H1 (cell line): ENCODE results near the gene EIPR1. TPM values are rescaled to one million over a fixed set of nuclear protein-coding genes. Genes with fewer than 3 reads are reported as not detected.

ENCODE experiments used
- CTCF ChIA-PET: fragments of 300-600 bp; sonication (Branson Sonifier 250); formaldehyde crosslinking; loops from one replicate; lab custom pipeline; 2021; ENCODE audit not compliant: partially characterized antibody; lab: Charles Lee
- POLR2A ChIA-PET: fragments of 300-600 bp; sonication (Branson Sonifier 250); formaldehyde crosslinking; loops from one replicate; lab custom pipeline; 2021; ENCODE audit warnings: inconsistent platforms; ENCODE audit not compliant: partially characterized antibody; lab: Charles Lee
- DNase-seq, 2 experiments: peaks; one replicate each; pipeline versions ENCODE4 v3.0.0 to v3.0.0-alpha.2; 2010 to 2022; ENCODE audit warnings: low spot score in 2 of 2, low read depth in 1 of 2, mixed read lengths in 1 of 2
- FAIRE-seq: peaks from 2 replicates; lab custom pipeline; 2011; peaks lifted over from hg19 to GRCh38; lab: Jason Lieb, UNC
- H2AFZ ChIP-seq: 2 replicates; pipeline ENCODE4 v1.8.1; 2012; ENCODE audit warnings: low read length, inconsistent platforms
- H2AK5ac ChIP-seq: 2 replicates; pipeline ENCODE4 v1.6.1; 2013; ENCODE audit warnings: low read depth, low read length
- H2BK120ac ChIP-seq: replicated peaks from 2 replicates; pipeline ENCODE3; 2013; ENCODE audit warnings: low read depth, low read length, inconsistent platforms
- H2BK12ac ChIP-seq: 2 replicates; pipeline ENCODE4 v1.6.1; 2013; ENCODE audit warnings: low read depth, low read length
- H2BK15ac ChIP-seq: 2 replicates; pipeline ENCODE4 v1.6.1; 2013; ENCODE audit warnings: low read length
- H2BK20ac ChIP-seq: 2 replicates; pipeline ENCODE4 v1.6.1; 2013; ENCODE audit warnings: low read length
- H2BK5ac ChIP-seq: 2 replicates; pipeline ENCODE4 v1.6.1; 2013; ENCODE audit warnings: low read depth, low read length
- H3K14ac ChIP-seq: 2 replicates; pipeline ENCODE4 v1.6.1; 2013; ENCODE audit warnings: inconsistent platforms; ENCODE audit not compliant: insufficient read length
- H3K18ac ChIP-seq: 2 replicates; pipeline ENCODE4 v1.6.1; 2013; ENCODE audit warnings: low read length; ENCODE audit errors: extremely low read depth
- H3K23ac ChIP-seq: 2 replicates; pipeline ENCODE4 v1.6.1; 2013; ENCODE audit warnings: inconsistent platforms; ENCODE audit not compliant: insufficient read length
- H3K23me2 ChIP-seq: 2 replicates; pipeline ENCODE4 v1.6.1; 2013; ENCODE audit warnings: low read depth, low read length
- H3K27ac ChIP-seq: 2 replicates; pipeline ENCODE4 v1.6.1; 2011; ENCODE audit warnings: low read depth, low read length, inconsistent platforms
- H3K27me3 ChIP-seq, 4 experiments: replicated peaks in 1 of 4; 1 replicate in 1 of 4; 2 replicates in 3 of 4; pipeline versions ENCODE4 v1.6.1 to v1.8.1; 2011 to 2013; ENCODE audit warnings: low read length in 3 of 4, mild to moderate bottlenecking in 3 of 4, inconsistent platforms in 2 of 4, mixed read lengths in 2 of 4, moderate library complexity in 1 of 4; ENCODE audit not compliant: control insufficient read depth in 3 of 4, insufficient read depth in 3 of 4; ENCODE audit errors: extremely low read depth in 1 of 4
- H3K36me3 ChIP-seq, 4 experiments: 2 replicates each; pipeline versions ENCODE4 v1.6.1 to v1.8.1; 2011 to 2013; ENCODE audit warnings: mild to moderate bottlenecking in 4 of 4, low read length in 3 of 4, moderate library complexity in 2 of 4, control low read depth in 1 of 4, inconsistent platforms in 1 of 4; ENCODE audit not compliant: insufficient read depth in 4 of 4, control insufficient read depth in 2 of 4
- H3K4ac ChIP-seq: replicated peaks from 2 replicates; pipeline ENCODE3; 2013; ENCODE audit warnings: low read length, low read depth, mixed read lengths, inconsistent platforms; ENCODE audit not compliant: insufficient read length
- H3K4me1 ChIP-seq, 4 experiments: replicated peaks in 1 of 4; 1 replicate in 1 of 4; 2 replicates in 3 of 4; pipeline versions ENCODE4 v1.6.1 to v1.8.1; 2011 to 2013; ENCODE audit warnings: low read length in 3 of 4, inconsistent platforms in 2 of 4, mixed read lengths in 1 of 4; ENCODE audit not compliant: insufficient read depth in 4 of 4, control insufficient read depth in 3 of 4
- H3K4me2 ChIP-seq, 2 experiments: 2 replicates each; pipeline versions ENCODE4 v1.6.1 to v1.8.1; 2011 to 2013; ENCODE audit warnings: low read depth in 2 of 2, low read length in 2 of 2, control low read depth in 1 of 2, inconsistent platforms in 1 of 2, mild to moderate bottlenecking in 1 of 2; ENCODE audit not compliant: insufficient read depth in 1 of 2
- H3K4me3 ChIP-seq, 4 experiments: fragments of 200-600, 300-600 bp in 1 of 4; sonication (generic), shearing (Covaris generic), sonication (Bioruptor Twin) in 1 of 4; 2 replicates each; pipeline versions ENCODE4 v1.5.1 to v1.8.1; 2011 to 2016; ENCODE audit warnings: low read length in 4 of 4, low read depth in 3 of 4, control low read depth in 2 of 4, inconsistent platforms in 2 of 4, mild to moderate bottlenecking in 2 of 4, mixed read lengths in 1 of 4, moderate library complexity in 1 of 4; ENCODE audit not compliant: insufficient read depth in 2 of 4; ENCODE audit errors: extremely low read depth in 1 of 4
- H3K56ac ChIP-seq: replicated peaks from 2 replicates; pipeline ENCODE3; 2013; ENCODE audit warnings: low read depth, mild to moderate bottlenecking, mixed read lengths, low read length, inconsistent platforms; ENCODE audit not compliant: insufficient read length
- H3K79me1 ChIP-seq: 2 replicates; pipeline ENCODE4 v1.6.1; 2013; ENCODE audit warnings: low read depth, low read length, control low read depth
- H3K79me2 ChIP-seq, 2 experiments: 2 replicates each; pipeline versions ENCODE4 v1.6.1 to v1.8.1; 2012 to 2013; ENCODE audit warnings: low read length in 2 of 2, mild to moderate bottlenecking in 2 of 2, inconsistent platforms in 1 of 2; ENCODE audit not compliant: insufficient read depth in 2 of 2, control insufficient read depth in 1 of 2
- H3K9ac ChIP-seq, 4 experiments: replicated peaks in 1 of 4; 1 replicate in 1 of 4; 2 replicates in 3 of 4; pipeline versions ENCODE4 v1.6.1 to v1.8.1; 2011 to 2013; ENCODE audit warnings: low read depth in 3 of 4, low read length in 3 of 4, control low read depth in 2 of 4, mild to moderate bottlenecking in 2 of 4, moderate library complexity in 2 of 4, inconsistent platforms in 1 of 4; ENCODE audit errors: extremely low read depth in 1 of 4
- H3K9me3 ChIP-seq, 2 experiments: 2 replicates each; pipeline versions ENCODE4 v1.6.1 to v1.8.1; 2012 to 2013; ENCODE audit warnings: mild to moderate bottlenecking in 2 of 2, moderate library complexity in 2 of 2, control low read depth in 1 of 2, inconsistent platforms in 1 of 2, low read depth in 1 of 2, low read length in 1 of 2, mixed read lengths in 1 of 2; ENCODE audit not compliant: insufficient read depth in 2 of 2
- H4K20me1 ChIP-seq, 2 experiments: replicated peaks in 1 of 2; 2 replicates each; pipeline versions ENCODE3 to v1.8.1; 2011 to 2013; ENCODE audit warnings: inconsistent platforms in 2 of 2, low read length in 2 of 2, mild to moderate bottlenecking in 1 of 2; ENCODE audit not compliant: insufficient read depth in 2 of 2, control insufficient read depth in 1 of 2
- H4K5ac ChIP-seq: 2 replicates; pipeline ENCODE4 v1.6.1; 2013; ENCODE audit warnings: low read length, low read depth, mixed read lengths, inconsistent platforms; ENCODE audit not compliant: insufficient read length
- H4K8ac ChIP-seq: 2 replicates; pipeline ENCODE4 v1.8.0; 2013; ENCODE audit warnings: mild to moderate bottlenecking, moderate library complexity, low read length, inconsistent platforms; ENCODE audit not compliant: insufficient read depth; ENCODE audit errors: extremely low read depth
- H4K91ac ChIP-seq: replicated peaks from 2 replicates; pipeline ENCODE3; 2013; ENCODE audit warnings: low read length, mixed read lengths, inconsistent platforms; ENCODE audit not compliant: insufficient read length
- GTF2F1 ChIP-seq: IDR thresholded peaks from 2 replicates; pipeline ENCODE4 v1.6.1; 2012; ENCODE audit warnings: low read depth, low read length, improper control_type of control experiment, borderline replicate concordance
- NANOG ChIP-seq: IDR thresholded peaks from 2 replicates; pipeline ENCODE4 v1.6.1; 2011; ENCODE audit warnings: low read length, low read depth, mild to moderate bottlenecking, inconsistent platforms; ENCODE audit not compliant: insufficient read depth, poor library complexity, severe bottlenecking
- POLR2A ChIP-seq, 2 experiments: IDR thresholded peaks; 1 replicate in 1 of 2; 2 replicates in 1 of 2; pipeline ENCODE4 v1.6.1; 2011; ENCODE audit warnings: low read depth in 2 of 2, low read length in 2 of 2, mild to moderate bottlenecking in 2 of 2; ENCODE audit errors: control extremely low read depth in 1 of 2
- POLR2AphosphoS5 ChIP-seq: IDR thresholded peaks from 2 replicates; pipeline ENCODE4 v1.6.1; 2011; ENCODE audit warnings: low read depth, low read length
- POU5F1 ChIP-seq: IDR thresholded peaks from 2 replicates; pipeline ENCODE4 v1.6.1; 2011; ENCODE audit warnings: low read depth, mild to moderate bottlenecking, low read length, moderate library complexity
- RFX5 ChIP-seq: IDR thresholded peaks from 2 replicates; pipeline ENCODE4 v1.6.1; 2011; ENCODE audit warnings: low read depth, low read length, improper control_type of control experiment, borderline replicate concordance
- RNF2 ChIP-seq: fragments of 200-900, 300-1000 bp; sonication (generic); IDR thresholded peaks from 2 replicates; pipeline ENCODE4 v1.7.1; 2016; ENCODE audit warnings: borderline replicate concordance, low read depth, mild to moderate bottlenecking, antibody characterized with exemption, low read length; ENCODE audit not compliant: poor library complexity, severe bottlenecking; ENCODE audit errors: missing control alignments
- SP1 ChIP-seq: IDR thresholded peaks from 2 replicates; pipeline ENCODE4 v1.6.1; 2011; ENCODE audit warnings: low read depth, low read length
- SP2 ChIP-seq: IDR thresholded peaks from 2 replicates; pipeline ENCODE4 v1.6.1; 2012; ENCODE audit warnings: mild to moderate bottlenecking, low read length, inconsistent platforms
- SP4 ChIP-seq: IDR thresholded peaks from 2 replicates; pipeline ENCODE4 v1.6.1; 2012; ENCODE audit warnings: low read length, inconsistent platforms
- WGBS, 2 experiments: shearing (Covaris generic) in 1 of 2; methylation state at CpG; one replicate each; pipeline versions ENCODE4 v1.1.6 to v1.1.7; 2013 to 2015; ENCODE audit warnings: low lambda C conversion rate in 2 of 2, mixed read lengths in 2 of 2, inconsistent platforms in 1 of 2, low coverage in 1 of 2, missing lambda C conversion rate in 1 of 2; ENCODE audit not compliant: insufficient replicate concordance in 2 of 2, insufficient coverage in 1 of 2, insufficient read length in 1 of 2; ENCODE audit errors: extremely low coverage in 1 of 2, missing lambda C conversion rate in 1 of 2; 5-methylcytosine and 5-hydroxymethylcytosine counted together
- polyA plus RNA-seq, 7 experiments: library from polyadenylated mRNA; depleted of rRNA in 3 of 7; stranded (reverse) in 5 of 7; unstranded in 2 of 7; fragments of >200 nt in 5 of 7; fragments of 200-250 nt in 2 of 7; gene quantifications; 1 replicate in 5 of 7; 2 replicates in 1 of 7; 4 replicates in 1 of 7; pipeline versions ENCODE4 v1.2.1 to v1.2.3, GENCODE V29; 2011 to 2013; ENCODE audit warnings: missing spikeins in 2 of 7, mixed read lengths in 2 of 7
- total RNA-seq: library from RNA; stranded (reverse); fragmentation: NEBNext Ultra II Directional; extraction: Animal tissue kit (Norgen Biotek cat#: 25700); gene quantifications from 2 replicates; pipeline ENCODE4 v1.2.1, GENCODE V29; 2021
- TF ChIP-seq, protein P1 (sequence below), 3 experiments: IDR thresholded peaks; 1 replicate in 2 of 3; 2 replicates in 1 of 3; pipeline versions ENCODE4 v1.5.1 to v1.6.1; 2011; ENCODE audit warnings: low read length in 3 of 3, mild to moderate bottlenecking in 3 of 3, inconsistent platforms in 2 of 3, low read depth in 1 of 3, moderate library complexity in 1 of 3; ENCODE audit not compliant: insufficient read depth in 1 of 3; ENCODE audit errors: control extremely low read depth in 1 of 3
- TF ChIP-seq, protein P2 (sequence below): IDR thresholded peaks from 2 replicates; pipeline ENCODE4 v1.6.1; 2012; ENCODE audit warnings: inconsistent platforms

The EIPR1 gene
- total and polyA plus RNA-seq, 2 of the 8 experiments (the other 6 are each of a cell fraction or from before 2014, with no cell fraction given) = 26.3 to 56.4 TPM

DNA sequence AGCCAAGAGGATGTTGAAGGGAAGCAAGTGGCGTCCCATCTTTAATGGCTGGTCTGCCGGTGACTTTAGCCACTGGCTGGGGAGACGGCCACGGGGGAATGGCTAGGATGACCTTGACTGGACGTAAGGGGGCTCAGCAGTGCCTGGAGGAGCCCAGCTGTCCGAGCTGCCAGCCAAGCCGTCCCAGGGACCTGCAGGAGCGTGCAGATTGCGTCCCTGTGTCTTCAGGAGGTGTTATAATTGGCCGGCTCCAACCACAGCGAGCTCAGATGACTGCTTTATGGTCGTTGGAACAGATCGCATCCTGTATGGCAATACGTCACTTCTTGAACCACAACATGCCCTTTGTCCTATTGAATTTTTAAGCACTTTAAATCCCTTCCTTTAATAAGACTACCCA is 204.6 kb downstream of the EIPR1 start:
- no peaks in the 10 kb centered on the region for H3K36me3 ChIP-seq
- TF ChIP-seq GTF2F1 (no peak), SP1 (no peak), NANOG (no peak), RNF2 (no peak), SP2 (no peak), RFX5 (no peak), POLR2A (IDR thresholded peaks at IDR 0.05; ENCODE audit: control extremely low read depth in 1 of 2, low read depth in 2 of 2, low read length in 2 of 2) (no peak), POLR2AphosphoS5 (no peak), SP4 (no peak), POU5F1 (no peak)
- TF ChIP-seq, protein P1, sequence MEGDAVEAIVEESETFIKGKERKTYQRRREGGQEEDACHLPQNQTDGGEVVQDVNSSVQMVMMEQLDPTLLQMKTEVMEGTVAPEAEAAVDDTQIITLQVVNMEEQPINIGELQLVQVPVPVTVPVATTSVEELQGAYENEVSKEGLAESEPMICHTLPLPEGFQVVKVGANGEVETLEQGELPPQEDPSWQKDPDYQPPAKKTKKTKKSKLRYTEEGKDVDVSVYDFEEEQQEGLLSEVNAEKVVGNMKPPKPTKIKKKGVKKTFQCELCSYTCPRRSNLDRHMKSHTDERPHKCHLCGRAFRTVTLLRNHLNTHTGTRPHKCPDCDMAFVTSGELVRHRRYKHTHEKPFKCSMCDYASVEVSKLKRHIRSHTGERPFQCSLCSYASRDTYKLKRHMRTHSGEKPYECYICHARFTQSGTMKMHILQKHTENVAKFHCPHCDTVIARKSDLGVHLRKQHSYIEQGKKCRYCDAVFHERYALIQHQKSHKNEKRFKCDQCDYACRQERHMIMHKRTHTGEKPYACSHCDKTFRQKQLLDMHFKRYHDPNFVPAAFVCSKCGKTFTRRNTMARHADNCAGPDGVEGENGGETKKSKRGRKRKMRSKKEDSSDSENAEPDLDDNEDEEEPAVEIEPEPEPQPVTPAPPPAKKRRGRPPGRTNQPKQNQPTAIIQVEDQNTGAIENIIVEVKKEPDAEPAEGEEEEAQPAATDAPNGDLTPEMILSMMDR (IDR thresholded peaks at IDR 0.05; ENCODE audit: control extremely low read depth in 1 of 3, insufficient read depth in 1 of 3, low read depth in 1 of 3, low read length in 3 of 3) = no peak
- TF ChIP-seq, protein P2, sequence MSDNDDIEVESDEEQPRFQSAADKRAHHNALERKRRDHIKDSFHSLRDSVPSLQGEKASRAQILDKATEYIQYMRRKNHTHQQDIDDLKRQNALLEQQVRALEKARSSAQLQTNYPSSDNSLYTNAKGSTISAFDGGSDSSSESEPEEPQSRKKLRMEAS = no peak

More for the DNA sequence above, 204.6 kb downstream of the EIPR1 start:
- H2BK120ac ChIP-seq = no peak overlapping the region
- no peaks in the 10 kb centered on the region for H3K23me2 ChIP-seq
- no peak overlapping the region for H2BK15ac ChIP-seq
- H3K79me2 ChIP-seq = no peaks in the 10 kb centered on the region
- H3K4me3 ChIP-seq = no peak overlapping the region
- CTCF ChIA-PET = interaction anchor here (0.7 to 1.7 kb wide), 3 partner anchors 16 to 620 kb away, joined by 3 read pairs; no protein-coding TSS in a partner anchor
- H2BK5ac ChIP-seq = no peak overlapping the region
- WGBS, 2 experiments = 91% methylated on average over 14 of the region's 14 CpGs; no CpG with 5 or more reads in 1 of the 2 experiments
- H3K56ac ChIP-seq = no peak overlapping the region
- no peak overlapping the region for H4K91ac ChIP-seq
- no peaks in the 10 kb centered on the region for H3K9me3 ChIP-seq
- H2BK20ac ChIP-seq = no peak overlapping the region
- H4K5ac ChIP-seq = no peak overlapping the region
- H3K9ac ChIP-seq = no peak overlapping the region
- peaks cover 0 to 10% (median 7%) of the 10 kb centered on the region in 4 experiments; a peak in 4 of 7 replicates for H3K4me1 ChIP-seq
- no peak overlapping the region for H2AK5ac ChIP-seq
- no peak overlapping the region for H4K8ac ChIP-seq
- peaks cover 0 to 1% of the 10 kb centered on the region in 2 experiments for H4K20me1 ChIP-seq
- no peak overlapping the region for H3K4me2 ChIP-seq
- H3K27me3 ChIP-seq = no peaks in the 10 kb centered on the region
- no peak overlapping the region for H3K23ac ChIP-seq
- no peak overlapping the region for H3K4ac ChIP-seq
- no peak overlapping the region for H2BK12ac ChIP-seq
- H2AFZ ChIP-seq = no peak overlapping the region
- FAIRE-seq (no peak), DNase-seq (no peak)
- H3K79me1 ChIP-seq = 0 out of 2 replicates have a peak, but pooled peaks cover 3% of the 10 kb centered on the region
- no peak overlapping the region for H3K18ac ChIP-seq
- no peak overlapping the region for H3K27ac ChIP-seq
- H3K14ac ChIP-seq = no peak overlapping the region
- POLR2A ChIA-PET = no interaction called here
